ENCODE results near the gene BPTF. TPM values are rescaled to one million over a fixed set of nuclear protein-coding genes. Genes with fewer than 3 reads are reported as not detected.

BPTF gene
- total and polyA plus RNA-seq, 2 of the 8 experiments (the other 6 are each of a cell fraction or from before 2014, with no cell fraction given): 107 to 228 TPM

- H3K9ac ChIP-seq (replicated peaks in 1 of 4; ENCODE audit: extremely low read depth in 1 of 4, low read depth in 3 of 4, low read length in 3 of 4): peak overlapping the region; percentile 38 to 72 (median 61)
- H2BK20ac ChIP-seq (ENCODE audit: low read length): no peak overlapping the region
- H3K27me3 ChIP-seq (replicated peaks in 1 of 4; ENCODE audit: control insufficient read depth in 3 of 4, extremely low read depth in 1 of 4, insufficient read depth in 3 of 4, low read length in 3 of 4): peaks cover 0 to 21% (median 10%) of the 10 kb centered on the region in 4 experiments; a peak in 6 of 7 replicates
- peaks cover 9% of the 10 kb centered on the region; the same call in 1 of the 2 replicates for H3K23me2 ChIP-seq (ENCODE audit: low read depth, low read length)
- peak overlapping the region; percentile 94 for H4K8ac ChIP-seq (ENCODE audit: extremely low read depth, insufficient read depth, low read length)
- H3K4me1 ChIP-seq (replicated peaks in 1 of 4; ENCODE audit: control insufficient read depth in 3 of 4, insufficient read depth in 4 of 4, low read length in 3 of 4): peaks cover 0 to 13% (median 7%) of the 10 kb centered on the region in 4 experiments; a peak in 4 of 7 replicates
- H2AFZ ChIP-seq (ENCODE audit: low read length): peak overlapping the region; percentile 3; the same call in 1 of the 2 replicates
- no peaks in the 10 kb centered on the region for H3K79me1 ChIP-seq (ENCODE audit: low read depth, low read length)
- peak overlapping the region; percentile 97 for H3K4ac ChIP-seq (replicated peaks; ENCODE audit: insufficient read length, low read depth, low read length)
- ChIA-PET CTCF (ENCODE audit: partially characterized antibody) (interaction anchor here (1.0 to 2.1 kb wide), 4 partner anchors 9 to 34 kb away, joined by 3 to 8 read pairs (median 4); no protein-coding TSS in a partner anchor), POLR2A (ENCODE audit: partially characterized antibody) (interaction anchor here (0.5 to 1.2 kb wide), 6 partner anchors 13 to 344 kb away, joined by 3 to 6 read pairs (median 3); no protein-coding TSS in a partner anchor)
- H3K27ac ChIP-seq (ENCODE audit: low read depth, low read length): 0 out of 2 replicates have a peak overlapping the region, but pooled peaks have one; percentile 27
- WGBS, 2 experiments (ENCODE audit: extremely low coverage in 1 of 2, insufficient coverage in 1 of 2, insufficient read length in 1 of 2, insufficient replicate concordance in 2 of 2, low coverage in 1 of 2, low lambda C conversion rate in 2 of 2, missing lambda C conversion rate in 1 of 2): 7% methylated on average over 18 of the region's 21 CpGs; no CpG with 5 or more reads in 1 of the 2 experiments
- peak in 1 of 2 experiments; percentile 75 for DNase-seq (ENCODE audit: low read depth in 1 of 2, low spot score in 2 of 2)
- no peaks in the 10 kb centered on the region for H3K36me3 ChIP-seq (ENCODE audit: control insufficient read depth in 2 of 4, insufficient read depth in 4 of 4, low read length in 3 of 4)
- peak overlapping the region; percentile 82 for H3K56ac ChIP-seq (replicated peaks; ENCODE audit: insufficient read length, low read depth, low read length)
- no peak for FAIRE-seq
- H2BK12ac ChIP-seq (ENCODE audit: low read depth, low read length): no peak overlapping the region
- peak overlapping the region; percentile 72; the same call in 1 of the 2 replicates for H2BK15ac ChIP-seq (ENCODE audit: low read length)
- H3K9me3 ChIP-seq (ENCODE audit: insufficient read depth in 2 of 2, low read depth in 1 of 2, low read length in 1 of 2): no peaks in the 10 kb centered on the region
- peak overlapping the region; percentile 93 for H3K18ac ChIP-seq (ENCODE audit: extremely low read depth, low read length)
- H2BK5ac ChIP-seq (ENCODE audit: low read depth, low read length): peak overlapping the region; percentile 81; the same call in 1 of the 2 replicates
- H4K91ac ChIP-seq (replicated peaks; ENCODE audit: insufficient read length, low read length): peak overlapping the region; percentile 75
- peak overlapping the region; percentile 76 for H3K4me2 ChIP-seq (ENCODE audit: insufficient read depth in 1 of 2, low read depth in 2 of 2, low read length in 2 of 2)
- H4K20me1 ChIP-seq (replicated peaks in 1 of 2; ENCODE audit: control insufficient read depth in 1 of 2, insufficient read depth in 2 of 2, low read length in 2 of 2): no peaks in the 10 kb centered on the region
- H4K5ac ChIP-seq (ENCODE audit: insufficient read length, low read depth, low read length): peak overlapping the region; percentile 88
- H3K79me2 ChIP-seq (ENCODE audit: control insufficient read depth in 1 of 2, insufficient read depth in 2 of 2, low read length in 2 of 2): no peaks in the 10 kb centered on the region
- H2AK5ac ChIP-seq (ENCODE audit: low read depth, low read length): no peak overlapping the region
- H3K4me3 ChIP-seq (ENCODE audit: extremely low read depth in 1 of 4, insufficient read depth in 2 of 4, low read depth in 3 of 4, low read length in 4 of 4): peak overlapping the region; percentile 61 to 97 (median 73)
- no peak overlapping the region for H3K14ac ChIP-seq (ENCODE audit: insufficient read length)
- H3K23ac ChIP-seq (ENCODE audit: insufficient read length): no peak overlapping the region
- no peak overlapping the region for H2BK120ac ChIP-seq (replicated peaks; ENCODE audit: low read depth, low read length)
- no peak for TF ChIP-seq KDM5A (IDR thresholded peaks at IDR 0.05; ENCODE audit: low read length)
- TF ChIP-seq RNF2 (IDR thresholded peaks at IDR 0.05; ENCODE audit: borderline replicate concordance, low read depth, low read length, missing control alignments, poor library complexity, severe bottlenecking): no peak
- no peak for TF ChIP-seq CTCF (IDR thresholded peaks at IDR 0.05; ENCODE audit: control extremely low read depth in 1 of 3, insufficient read depth in 1 of 3, low read depth in 1 of 3, low read length in 3 of 3)
- TF ChIP-seq ATF3 (IDR thresholded peaks at IDR 0.05; ENCODE audit: insufficient read depth, low read depth, low read length): no peak
- 0 out of 2 replicates have a peak, but pooled peaks have one; percentile 25 for TF ChIP-seq E2F6 (IDR thresholded peaks at IDR 0.05)
- no peak for TF ChIP-seq JUN (IDR thresholded peaks at IDR 0.05; ENCODE audit: low read depth, low read length)
- peak; percentile 65; the same call in 1 of the 2 replicates for TF ChIP-seq MAX (IDR thresholded peaks at IDR 0.05)
- TF ChIP-seq YY1 (IDR thresholded peaks at IDR 0.05; ENCODE audit: low read depth, low read length): no peak
These were observed 168.7 kb downstream of the BPTF start for GRCh38 chr17:67993998-67994361.
